ENCODE results near the gene ENAH.

GRCh38 chr1:225554216-225554812 is 98.6 kb downstream of the ENAH start:
- TF ChIP-seq CTCF (IDR thresholded peaks at IDR 0.05) (peak in 5 of 6 experiments; percentile 43 to 63 (median 60)), POLR2A (IDR thresholded peaks at IDR 0.05) (no peak)

Data from esophagus squamous epithelium (tissue), 4 donors.